Germinal center (tissue), 1 donor: Measurements from ENCODE around the gene BHLHE23.

Source experiments
- DNase-seq: peaks from one replicate; pipeline ENCODE4 v3.0.0; 2012; ENCODE audit warnings: mixed read lengths, low spot score

BHLHE23 gene

DNA sequence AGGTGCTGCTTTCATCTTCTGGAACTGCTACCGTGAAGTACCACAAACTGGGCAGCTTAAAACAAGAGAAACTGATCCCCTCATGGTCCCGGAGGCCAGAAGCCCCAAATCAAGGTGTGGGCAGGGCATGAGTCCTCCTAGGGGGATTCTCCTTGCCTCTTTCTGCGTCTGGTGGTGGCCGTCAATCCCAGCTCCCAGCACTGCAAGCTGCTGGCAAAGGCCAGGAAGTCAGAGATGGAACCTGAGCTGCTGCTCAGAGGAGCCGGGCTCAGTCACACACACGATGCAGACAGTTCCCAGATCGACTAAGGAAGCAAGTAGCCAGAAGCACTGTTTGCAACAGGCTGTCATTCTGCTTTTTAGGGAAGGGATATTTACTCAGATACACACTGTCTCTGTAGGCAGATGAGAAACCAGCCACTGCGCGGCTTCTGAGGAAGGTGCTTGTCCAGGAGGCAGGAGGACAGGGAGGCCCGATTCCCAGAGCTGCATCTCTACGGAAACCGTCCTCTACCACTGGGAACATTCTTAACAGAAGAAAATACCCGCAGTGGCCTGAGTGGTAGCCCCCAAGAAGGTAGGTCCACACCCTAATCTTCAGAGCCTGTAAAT is 15.5 kb downstream of the BHLHE23 start:
- DNase-seq, result no peak

DNA sequence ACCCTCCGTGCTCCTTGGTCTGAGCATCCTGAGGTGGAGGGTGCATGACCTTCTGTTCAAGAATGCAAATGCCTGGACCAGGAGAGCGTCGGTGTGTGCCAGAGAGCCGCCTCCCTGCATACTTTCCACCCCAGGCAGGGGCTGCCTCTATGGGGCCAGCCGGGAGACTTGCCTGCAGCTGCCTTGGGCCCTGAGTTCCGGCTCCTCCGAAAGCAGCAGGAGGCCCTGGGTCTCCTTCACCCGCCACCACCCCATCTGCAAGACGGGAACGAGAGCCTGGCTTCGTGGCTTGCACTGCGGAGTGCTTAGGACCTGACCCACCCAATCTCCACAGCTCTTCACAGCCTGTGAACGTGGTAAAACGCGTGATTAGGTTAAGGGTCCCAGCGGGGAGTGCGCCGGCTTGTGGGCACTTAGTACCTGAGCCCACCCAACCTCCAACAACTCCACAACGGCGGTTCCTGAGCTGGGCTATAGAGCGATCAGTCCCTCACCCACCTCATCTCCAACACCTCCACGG is 16.4 kb downstream of the BHLHE23 start:
- DNase-seq, result no peak

DNA sequence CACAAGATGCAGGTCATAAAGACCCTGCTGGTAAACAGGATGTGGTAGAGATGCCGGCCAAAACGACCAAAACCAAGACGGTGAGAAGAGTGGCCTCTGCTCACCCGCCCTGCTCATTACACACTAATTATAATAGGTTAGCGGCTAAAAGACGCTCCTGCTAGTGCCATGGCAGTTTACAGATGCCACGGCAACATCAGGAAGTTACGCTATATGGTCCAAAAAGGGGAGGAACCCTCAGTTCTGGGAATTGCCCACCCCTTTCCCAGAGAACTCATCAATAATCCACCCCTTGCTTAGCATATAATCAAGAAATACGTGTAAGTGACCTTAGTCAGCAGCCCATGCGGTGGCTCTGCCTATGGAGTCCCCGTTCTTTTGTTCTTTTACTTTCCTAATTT is 17.6 kb downstream of the BHLHE23 start:
- no peak for DNase-seq

DNA sequence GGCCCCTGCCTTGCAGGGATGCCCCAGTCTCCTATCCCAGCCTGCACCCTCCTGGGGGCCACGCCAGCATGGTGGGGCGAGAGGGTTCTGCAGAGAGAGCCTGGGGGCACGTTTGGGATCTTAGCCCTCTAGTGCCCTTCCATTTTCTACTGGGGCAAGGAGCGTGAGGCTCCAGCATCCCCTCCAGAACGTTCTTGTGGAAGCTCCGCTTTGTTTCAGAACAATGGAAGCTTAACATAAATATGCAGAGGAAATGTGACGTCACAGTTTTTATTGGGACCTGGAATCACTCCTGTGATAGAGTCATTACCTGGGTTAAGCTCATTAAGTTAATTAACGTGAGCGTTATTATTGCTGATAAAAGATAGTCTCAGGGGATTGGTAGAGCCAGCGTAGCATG is 19.6 kb downstream of the BHLHE23 start:
- DNase-seq, result no peak

DNA sequence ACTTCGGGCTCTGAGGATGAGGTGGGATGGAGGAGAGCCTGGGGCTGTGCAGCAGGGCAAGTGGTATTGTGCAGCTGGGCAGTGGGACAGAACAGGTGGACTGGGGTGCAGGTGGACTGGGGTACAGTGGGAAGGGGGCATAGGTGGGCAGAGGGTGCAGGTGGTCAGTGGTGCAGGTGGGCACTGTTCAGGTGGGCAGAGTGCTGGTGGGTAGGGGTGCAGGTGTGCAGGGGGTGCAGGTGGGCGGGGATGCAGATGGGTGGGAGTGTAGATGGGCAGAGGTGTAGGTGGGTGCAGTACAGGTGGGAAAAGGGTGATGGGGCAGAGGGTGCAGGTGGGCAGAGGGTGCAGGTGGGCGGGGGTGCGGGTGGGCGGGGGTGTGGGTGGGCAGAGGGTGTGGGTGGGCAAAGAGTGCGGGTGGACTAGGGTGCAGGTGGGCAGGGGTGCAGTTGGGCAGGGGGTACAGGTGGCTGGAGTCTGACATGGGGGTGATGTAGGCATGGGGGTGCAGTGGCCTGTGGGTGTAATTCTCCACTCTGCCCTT is 20.4 kb downstream of the BHLHE23 start:
- no peak for DNase-seq

DNA sequence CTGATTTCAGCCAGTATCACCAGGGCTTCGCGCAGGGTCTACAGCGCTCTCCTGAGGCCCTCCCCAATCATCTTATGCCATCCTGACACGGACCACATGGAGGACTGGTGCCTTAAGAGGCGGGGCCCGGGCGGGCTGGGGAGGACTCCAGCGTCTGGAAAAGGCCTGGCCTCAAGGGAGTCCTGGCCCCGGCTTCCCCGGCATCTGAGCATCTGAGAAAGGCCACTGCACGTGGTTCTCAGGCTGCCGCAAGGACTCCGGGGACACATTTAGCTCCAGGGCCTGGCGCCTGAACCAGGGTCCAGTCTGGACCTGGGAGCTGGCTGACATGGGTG is 21.4 kb downstream of the BHLHE23 start:
- no peak for DNase-seq

DNA sequence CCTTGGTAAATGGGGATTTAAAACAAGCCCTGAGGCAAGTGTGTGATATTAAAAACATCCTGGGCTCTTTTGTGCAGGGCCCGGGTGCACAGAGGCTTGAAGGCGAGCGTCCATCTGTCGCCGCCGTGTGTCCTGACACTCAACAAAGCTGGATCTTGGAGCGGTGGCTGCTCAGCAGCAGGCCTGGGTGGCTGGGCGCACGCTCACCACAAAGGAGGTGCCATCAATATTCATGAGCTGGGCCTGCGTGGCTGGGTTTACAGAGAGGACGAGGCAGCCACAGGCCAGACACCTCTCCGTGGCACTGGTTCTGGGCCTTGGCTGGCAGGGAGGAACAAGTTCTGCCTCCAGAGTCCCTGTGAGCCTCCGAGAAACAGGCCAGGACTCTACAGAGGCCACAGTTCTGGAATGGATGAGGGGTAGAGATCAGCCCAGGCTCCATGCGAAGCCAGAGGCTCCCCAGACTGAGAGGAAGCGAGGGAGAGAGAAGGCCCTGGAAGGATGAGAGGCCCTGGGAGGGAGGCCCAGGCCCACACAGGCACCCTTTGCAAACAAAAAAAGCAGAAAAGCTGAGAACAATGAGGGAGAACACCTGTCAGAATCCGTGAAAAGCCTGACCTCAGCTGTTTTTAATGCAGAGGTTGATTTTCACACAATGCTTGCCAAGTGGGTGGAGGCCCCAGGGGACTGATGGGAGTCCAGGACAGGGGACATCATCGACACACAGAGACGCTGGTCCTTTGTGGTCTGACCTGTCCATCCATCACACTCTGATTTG is 21.9 kb downstream of the BHLHE23 start:
- DNase-seq, result no peak

DNA sequence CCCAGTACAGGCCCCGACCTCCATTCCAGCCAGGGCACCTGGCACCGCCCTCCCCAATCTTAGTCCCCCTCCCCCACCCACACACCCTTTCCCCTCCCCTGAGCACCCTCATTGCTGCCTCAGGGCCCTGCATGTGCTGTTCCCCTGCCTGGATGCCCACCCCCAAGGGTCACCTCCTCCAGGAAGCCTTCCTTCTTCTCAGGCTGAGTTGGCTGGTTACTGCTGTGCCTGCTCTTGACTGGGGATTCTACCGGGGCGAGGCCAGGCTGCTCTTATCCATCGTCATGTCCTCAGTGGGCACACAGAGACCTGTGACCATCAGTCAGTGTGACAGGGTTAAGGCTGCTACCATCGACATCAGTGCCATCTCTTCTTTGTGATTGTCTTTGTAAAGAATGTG is 23.6 kb downstream of the BHLHE23 start:
- no peak for DNase-seq

DNA sequence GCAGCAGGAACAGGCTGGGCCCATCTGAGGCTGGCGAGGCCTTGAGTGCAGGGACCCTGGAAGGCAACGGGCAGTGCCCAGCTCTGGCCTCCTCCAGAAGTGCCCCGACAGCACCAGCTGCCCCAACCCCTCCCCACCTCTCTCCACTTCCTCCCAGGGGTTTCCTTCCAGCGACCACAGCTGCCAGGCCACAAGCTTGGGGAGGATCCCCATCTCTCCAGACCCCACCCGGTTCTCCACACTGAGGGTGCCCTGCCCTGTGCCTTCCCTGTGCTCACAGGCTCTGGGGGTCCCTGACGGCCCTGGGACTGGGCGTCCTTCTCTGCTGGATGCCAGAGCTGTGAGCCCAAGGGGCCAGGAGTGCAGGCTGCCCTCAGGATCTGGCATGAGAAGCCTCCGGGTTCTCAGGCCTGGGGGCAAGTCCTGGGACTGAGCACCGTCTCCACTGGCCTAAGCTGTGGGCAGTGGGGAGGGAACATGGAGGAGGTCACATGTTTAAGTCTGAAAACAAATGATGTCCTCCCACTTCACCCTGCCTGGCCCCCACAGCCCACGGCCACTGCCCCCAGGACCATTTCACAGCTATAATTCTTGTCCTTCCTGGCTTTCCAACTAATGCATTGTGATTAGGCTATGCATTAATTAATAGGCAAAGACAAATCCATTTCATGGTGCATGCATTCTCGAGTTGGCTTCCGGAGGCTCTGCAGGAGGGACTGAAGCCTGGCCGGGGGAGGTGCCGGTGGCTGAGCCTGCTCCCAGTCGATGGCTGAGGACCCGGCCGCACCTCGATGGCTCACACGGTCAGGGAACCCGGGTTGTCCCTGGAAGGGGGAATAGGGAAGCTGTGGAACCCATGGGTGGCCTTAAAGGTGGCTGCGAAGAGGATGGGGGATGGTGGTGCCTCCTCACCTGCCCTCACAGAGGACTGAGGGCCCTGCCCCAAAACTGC is 24.4 kb downstream of the BHLHE23 start:
- DNase-seq, result no peak

DNA sequence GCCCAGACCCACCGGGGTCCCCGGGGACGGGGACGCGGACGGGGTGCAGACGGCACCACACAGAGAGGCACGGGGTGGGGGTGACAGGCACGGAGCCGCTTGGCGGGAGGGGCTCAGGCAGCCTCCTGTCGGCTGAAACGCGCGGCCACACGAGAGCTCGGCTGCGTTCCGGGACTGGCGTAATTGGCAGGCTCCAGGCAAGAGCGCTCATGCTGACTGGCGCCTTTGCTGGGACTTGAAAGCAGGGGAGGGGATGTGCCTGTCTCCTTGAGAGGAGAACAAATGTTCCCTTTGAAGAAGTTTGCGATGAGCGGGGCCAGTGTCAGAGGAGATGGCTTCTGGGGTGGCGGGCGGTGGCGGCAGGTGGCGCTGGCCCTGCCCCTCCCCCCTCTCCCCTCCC is 25.8 kb downstream of the BHLHE23 start:
- DNase-seq, result no peak

DNA sequence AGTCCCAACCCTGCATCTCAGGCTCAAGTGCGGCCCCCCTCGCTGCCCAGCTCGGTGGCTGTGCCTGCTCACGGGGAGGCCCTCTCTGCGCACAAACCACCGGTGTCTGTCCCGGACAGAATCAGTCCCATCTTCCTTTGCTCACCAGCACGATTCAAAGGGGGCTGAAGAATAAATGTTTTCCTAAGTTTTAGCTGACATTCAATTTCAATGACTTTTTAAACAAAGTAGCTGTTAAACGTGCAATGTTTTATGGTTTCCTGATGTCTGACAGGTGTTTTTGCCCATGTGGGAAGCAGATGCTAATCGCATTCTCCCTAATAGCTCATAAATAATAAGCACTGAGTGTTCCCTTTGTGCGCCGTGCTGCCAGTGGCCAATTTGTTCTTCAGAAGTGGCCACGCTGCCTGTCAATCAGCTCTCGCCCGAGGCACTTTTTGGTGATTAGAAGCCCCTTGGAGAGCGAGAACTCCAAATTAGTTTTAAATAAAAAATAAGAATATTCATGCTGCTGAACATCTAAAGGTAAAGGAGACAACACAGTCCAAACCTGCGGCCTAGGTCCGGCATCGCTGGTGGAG is 26.3 kb downstream of the BHLHE23 start:
- DNase-seq, result no peak

DNA sequence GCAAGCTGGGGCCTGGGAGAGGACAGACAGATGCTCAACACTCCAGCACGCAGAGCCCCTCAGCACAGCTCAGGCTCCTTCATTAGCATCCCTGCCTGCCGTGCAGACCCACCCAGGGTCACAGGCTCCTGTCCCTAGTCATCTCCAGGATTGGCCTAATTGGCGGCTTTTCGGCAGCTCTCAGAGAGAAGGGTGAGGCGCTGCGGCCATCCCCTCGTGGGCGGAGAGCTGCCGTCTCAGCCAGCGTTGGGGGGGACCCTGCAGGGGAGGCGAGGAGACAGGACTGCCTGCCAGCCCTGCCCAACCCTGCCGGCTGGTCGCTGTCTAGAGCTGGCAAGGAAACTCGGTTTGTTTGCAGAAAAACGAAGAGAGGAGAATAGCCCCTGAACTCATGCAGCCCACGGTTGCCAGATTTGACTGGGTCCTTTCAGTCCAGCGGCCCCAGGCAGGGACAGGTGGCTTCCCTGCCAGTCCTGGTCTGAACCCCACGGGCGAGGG is 26.8 kb downstream of the BHLHE23 start:
- DNase-seq, result no peak

DNA sequence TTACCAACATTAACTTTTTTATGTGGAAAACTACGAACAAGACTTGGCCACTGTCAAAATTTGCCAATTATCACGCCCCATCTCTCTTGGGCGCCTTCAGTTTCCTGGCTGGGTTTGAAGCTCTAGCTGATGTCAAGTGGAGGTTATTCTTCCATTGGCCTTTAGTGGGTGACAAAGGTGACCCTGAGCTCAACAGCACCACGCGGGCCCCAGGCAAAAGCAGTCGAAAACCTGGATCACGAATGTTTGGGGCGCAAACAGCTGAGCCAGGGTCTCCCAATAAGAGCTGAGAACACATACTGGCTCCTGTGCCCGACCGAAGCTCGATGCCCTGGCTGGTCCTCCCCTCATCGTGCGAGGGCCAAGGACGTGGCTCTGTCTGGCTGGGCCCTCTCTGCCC is 27.5 kb downstream of the BHLHE23 start:
- no peak for DNase-seq

DNA sequence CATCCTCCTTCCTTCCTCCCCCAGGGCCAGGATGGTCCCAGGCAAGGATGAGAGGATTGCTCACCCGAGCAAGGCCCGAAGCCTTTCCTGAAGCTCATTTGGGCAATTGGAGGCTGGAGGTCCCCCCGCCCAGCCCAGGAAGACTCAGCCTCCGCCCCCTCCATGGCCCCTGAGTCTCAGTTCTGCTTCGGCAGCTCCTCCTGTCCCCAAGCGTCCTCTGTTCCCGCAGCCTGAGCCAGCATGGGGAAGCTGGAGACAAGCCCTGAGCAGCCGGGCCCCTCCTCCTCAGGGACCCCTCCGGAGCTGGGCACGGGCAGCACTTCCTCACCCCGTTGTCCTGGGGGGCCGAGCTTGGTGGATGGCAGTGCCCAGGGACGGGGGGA is 28.2 kb downstream of the BHLHE23 start:
- DNase-seq, result no peak

DNA sequence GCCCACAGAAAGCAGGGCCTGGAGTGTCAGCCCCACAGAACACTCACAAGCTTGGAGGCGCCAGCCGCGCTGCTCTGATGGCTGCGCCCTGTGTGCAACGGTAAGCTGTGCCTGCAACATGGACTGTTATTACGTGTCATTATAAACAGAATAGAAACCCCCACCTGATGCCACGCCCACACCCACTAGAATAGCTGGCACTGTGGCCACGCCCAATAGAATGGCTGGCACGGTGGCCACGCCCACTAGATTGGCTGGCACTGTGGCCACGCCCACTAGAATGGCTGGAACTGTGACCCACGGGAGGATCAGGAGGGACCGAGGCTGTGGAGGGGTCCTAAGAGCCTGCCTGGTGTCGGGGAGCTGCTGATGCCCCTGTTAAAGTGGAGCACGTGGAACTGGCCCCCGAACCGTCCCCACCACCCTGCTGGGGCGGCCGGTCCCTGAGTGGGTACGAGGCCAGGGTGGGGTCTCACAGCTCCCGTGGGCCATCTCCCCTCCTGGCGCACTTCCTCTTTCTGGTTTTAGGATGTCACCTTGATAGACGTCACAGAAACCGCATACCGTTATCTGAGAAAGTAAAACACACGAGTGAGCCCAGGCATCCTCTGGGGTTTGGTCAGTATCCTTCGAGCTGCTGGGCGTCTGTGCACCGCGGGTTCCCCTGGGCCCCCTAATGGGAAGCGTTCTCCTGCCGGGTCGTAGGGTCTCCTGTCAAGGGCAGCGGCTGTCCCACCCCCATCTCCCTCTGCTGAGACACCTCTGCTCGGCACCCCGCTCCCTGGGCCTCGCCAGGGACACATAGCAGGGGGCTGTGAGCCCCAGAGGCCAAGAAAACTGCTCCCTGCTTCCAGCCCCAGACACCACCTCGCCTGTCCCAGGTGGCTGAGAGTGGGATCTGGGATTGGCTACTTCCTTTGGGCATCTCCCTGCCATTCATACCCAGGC is 28.9 kb downstream of the BHLHE23 start:
- DNase-seq, result peak; percentile 93

DNA sequence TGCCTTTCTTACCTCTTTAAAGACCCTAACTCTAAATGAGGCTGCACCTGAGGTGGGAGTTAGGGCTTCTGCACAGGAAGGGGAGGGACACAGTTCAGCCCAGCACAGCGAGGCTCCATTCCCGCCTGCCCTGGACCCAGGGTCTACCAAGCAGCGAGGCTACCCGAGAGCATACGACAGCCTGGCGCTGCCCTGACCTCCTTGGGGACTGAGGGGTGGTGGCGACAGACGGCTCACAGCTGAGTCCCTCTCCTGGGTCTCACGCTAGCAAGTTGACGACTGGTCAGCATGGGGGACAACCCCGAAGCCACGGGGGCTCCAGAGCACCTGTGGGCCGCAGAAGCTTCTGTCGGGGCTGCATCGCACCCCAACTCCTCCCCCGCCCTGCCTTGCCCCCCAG is 29.9 kb downstream of the BHLHE23 start:
- no peak for DNase-seq

DNA sequence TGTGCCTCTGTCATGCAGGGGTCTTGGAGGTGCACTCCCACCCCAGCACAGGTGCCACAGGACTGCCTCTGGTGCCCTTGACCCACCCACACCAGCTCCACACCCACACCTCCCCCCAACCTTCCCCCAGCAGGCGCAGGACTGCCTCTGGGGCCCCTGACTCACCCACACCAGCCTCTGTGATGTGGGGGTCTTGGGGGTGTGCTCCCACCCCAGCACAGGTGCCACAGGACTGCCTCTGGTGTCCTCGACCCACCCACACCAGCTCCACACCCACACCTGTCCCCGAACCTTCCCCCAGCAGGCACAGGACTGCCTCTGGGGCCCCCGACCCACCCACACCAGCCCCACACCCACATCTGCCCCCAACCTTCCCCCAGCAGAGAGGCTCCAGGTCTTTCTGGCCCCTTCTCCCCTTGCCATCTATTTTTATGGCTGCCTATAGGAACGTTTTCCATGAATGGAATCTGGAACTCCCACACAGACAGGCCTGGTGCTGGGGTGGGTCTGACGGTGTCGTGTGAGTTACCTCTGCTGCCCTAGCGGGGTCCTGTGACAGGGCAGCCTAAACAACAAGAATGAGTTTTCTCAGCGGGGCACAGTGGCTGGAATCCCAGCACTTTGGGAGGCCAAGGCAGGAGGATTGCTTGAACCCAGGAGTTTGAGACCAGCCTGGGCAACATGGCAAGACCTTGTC is 30.8 kb downstream of the BHLHE23 start:
- no peak for DNase-seq

DNA sequence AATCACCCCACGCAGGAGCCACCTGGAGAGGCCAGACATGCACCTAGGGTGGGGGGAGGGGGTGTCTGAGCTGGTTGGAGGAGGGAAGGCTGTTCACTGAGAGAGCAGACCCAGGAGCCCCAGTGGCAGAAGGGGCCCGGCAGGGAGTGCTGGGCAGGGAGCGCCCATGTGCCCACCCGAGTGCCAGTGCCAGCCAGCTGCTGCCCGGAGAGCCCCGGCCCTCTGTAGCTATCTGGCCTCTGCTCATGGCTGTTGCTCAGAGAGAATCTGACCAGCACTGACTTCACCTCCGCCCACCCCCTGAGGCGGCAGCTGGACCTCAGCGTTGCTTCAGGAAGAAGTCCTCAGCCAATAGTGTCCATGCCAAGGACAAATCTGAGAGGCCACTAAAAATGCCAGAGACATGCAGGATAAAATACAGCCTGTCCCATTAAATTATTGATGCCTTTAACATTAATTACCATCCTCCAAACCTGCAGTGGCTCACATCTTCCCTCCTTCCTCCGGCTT is 31.5 kb downstream of the BHLHE23 start:
- no peak for DNase-seq

DNA sequence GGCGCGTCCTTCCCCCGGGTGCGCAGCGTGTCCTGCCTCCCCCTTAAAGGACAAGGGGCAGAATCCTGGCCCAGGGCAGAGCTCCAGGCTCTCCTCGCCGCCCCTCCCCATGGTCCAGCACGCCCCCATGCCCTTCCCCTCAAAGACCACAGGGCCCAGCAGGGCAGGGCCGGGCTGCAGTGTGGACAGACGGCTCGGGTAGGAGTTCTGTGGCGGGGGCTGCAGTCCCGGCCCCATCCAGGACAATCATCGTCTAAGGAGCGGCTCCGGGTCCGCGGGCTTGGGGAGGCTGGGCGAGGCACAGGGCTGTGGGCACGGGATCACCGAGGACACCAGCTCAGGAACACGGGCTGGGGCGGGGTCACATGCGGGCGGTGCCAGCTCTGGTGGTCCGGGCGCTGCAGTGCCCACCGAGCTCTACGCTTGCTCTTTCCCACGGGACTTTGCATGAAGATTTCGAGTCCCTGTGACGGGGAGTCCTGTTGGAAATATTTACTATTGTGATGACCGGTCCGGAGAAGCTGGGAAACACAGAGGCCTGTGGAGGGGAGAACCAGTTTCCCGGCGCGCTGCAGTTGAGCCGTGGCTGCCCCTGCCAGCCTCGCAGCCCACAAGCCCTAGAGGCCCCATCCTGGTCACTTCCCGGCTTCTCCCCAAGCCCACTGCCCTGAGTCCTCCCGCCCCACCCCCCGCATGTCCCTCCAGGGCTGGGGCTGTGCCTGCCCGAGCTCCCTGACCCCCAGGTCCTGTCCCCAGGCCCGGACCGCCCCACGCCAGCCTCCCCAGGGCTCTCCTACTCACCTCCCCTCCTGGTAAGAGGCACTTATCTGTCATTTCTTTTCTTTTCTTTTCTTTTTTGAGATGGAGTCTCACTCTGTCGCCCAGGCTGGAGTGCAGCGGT is 33.7 kb downstream of the BHLHE23 start:
- DNase-seq, result no peak
